Tibial nerve (tissue), 3 donors: Measurements from ENCODE around the gene TESMIN.

Experiments used
- POLR2A ChIP-seq, 2 donors: fragments of 450-650 bp; IDR thresholded peaks; one replicate each; pipeline ENCODE4 v1.6.1; 2017; ENCODE audit warnings: antibody characterized with exemption in 2 of 2, mild to moderate bottlenecking in 2 of 2, moderate library complexity in 2 of 2
- TF ChIP-seq, protein P1 (sequence below), 5 experiments: fragments of 200-600 bp in 3 of 5; fragments of 450-650 bp in 2 of 5; sonication (generic) in 3 of 5; IDR thresholded peaks; one replicate each; pipeline ENCODE4 v1.5.1; 2016 to 2019; ENCODE audit warnings: antibody characterized with exemption in 5 of 5, mild to moderate bottlenecking in 3 of 5, moderate library complexity in 2 of 5

DNA sequence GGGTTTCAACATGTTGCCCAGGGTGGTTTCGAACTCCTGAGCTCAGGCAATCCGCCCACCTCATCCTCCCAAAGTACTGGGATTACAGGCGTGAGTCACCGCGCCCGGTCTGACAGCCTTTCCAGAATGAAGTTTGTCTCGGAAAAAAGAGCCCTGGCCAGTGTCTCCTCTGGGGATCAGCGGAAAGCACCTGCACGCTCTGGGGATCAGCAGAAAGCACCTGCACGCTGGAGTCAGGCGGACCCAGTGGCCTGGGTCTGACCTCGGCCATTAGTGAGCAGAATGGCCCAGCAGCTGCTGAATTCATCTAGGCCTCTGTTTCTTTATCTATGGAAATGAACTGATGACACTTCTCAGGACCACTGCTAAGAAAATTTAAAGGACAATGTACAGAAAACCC, 10.5 kb upstream of the TESMIN start:
- no peak for TF ChIP-seq POLR2A (IDR thresholded peaks at IDR 0.05)
- TF ChIP-seq, protein P1, sequence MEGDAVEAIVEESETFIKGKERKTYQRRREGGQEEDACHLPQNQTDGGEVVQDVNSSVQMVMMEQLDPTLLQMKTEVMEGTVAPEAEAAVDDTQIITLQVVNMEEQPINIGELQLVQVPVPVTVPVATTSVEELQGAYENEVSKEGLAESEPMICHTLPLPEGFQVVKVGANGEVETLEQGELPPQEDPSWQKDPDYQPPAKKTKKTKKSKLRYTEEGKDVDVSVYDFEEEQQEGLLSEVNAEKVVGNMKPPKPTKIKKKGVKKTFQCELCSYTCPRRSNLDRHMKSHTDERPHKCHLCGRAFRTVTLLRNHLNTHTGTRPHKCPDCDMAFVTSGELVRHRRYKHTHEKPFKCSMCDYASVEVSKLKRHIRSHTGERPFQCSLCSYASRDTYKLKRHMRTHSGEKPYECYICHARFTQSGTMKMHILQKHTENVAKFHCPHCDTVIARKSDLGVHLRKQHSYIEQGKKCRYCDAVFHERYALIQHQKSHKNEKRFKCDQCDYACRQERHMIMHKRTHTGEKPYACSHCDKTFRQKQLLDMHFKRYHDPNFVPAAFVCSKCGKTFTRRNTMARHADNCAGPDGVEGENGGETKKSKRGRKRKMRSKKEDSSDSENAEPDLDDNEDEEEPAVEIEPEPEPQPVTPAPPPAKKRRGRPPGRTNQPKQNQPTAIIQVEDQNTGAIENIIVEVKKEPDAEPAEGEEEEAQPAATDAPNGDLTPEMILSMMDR (IDR thresholded peaks at IDR 0.05): no peak
